Activated CD4-positive, alpha-beta T cell treated with anti-CD3 and anti-CD28 coated beads, Interleukin-2, amount 50 U/mL, for 1 hour (primary cell): ENCODE results near the gene DDX1.
"Not testable (repeated sequence)": the region's sequence is repeated elsewhere in the genome, so short reads cannot be mapped to it uniquely, and the experiment has no call there.

Experiments
- DNase-seq: peaks from one replicate; pipeline ENCODE4 v3.0.0-alpha.2; 2020

DDX1 gene

GRCh38 chr2:15591692-15592463, at the start of gene DDX1:
TSS of gene DDX1 (plus strand) at chr2:15591868. CDS start at chr2:15591934, 66 bp downstream.
- peak; percentile 82 for DNase-seq

- DNase-seq: not testable (repeated sequence)
Measured at GRCh38 chr2:15542269-15542668, 49.4 kb upstream of the DDX1 start.

DNA sequence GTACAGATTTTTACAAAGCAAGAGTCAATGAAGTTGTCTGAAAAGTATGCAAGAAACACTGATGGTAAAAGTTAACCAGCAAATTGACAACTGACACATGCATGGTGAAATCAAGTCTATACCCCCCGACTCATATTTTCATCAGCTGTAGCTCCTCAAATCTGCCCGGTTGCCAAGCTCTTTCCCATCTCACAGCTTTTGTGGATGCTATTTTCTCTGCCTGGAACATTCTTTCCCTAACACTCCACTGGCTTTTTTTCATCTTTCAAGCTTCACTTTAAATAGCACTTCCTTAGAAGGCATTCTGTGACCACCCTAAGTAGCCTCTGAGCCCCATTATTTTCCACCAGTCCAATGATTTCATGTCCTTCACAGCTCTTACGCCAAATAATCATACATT, 48.6 kb upstream of the DDX1 start:
- no peak for DNase-seq

GRCh38 chr2:15543541-15543940, 48.1 kb upstream of the DDX1 start:
- DNase-seq: no peak

DNA sequence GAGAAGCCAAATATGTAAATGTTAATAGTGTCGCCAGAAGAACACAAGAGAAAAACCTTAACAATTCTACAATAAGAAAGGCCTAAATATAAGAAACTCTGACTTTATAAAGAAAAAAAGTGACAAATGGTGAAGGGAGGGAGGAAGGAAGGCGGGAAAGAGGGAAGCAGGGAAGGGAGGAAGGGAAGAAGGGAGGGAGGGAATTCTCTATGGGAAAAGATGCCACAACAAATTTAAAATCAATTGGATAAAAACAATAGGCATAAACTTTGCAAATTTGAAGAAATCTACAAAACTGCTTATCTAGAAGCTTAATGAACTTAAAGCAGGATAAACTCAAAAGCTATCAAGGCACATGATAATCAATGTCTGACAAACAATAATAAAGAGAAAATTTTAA, 47.4 kb upstream of the DDX1 start:
- no peak for DNase-seq

GRCh38 chr2:15546297-15547098, 45.2 kb upstream of the DDX1 start:
- no peak for DNase-seq

GRCh38 chr2:15547115-15547876, 44.4 kb upstream of the DDX1 start:
- no peak for DNase-seq

DNA sequence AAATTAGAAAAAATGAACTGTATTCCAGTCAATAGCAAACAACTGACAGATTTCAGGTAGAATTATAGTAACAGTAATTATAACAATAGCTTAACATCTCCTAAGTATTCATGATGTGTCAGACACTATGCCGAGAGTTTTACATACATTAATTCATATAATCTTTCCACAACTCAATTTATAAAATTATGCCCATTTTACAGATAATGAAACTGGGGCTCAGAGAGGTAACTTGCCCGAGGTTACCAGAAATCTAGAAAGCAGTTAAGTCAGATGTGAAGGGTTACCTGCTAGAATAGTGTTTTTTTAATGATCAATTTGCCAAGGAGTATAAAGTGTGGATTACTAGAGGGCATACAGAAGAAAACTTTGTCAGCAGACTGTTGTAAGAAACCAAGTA, 42.7 kb upstream of the DDX1 start:
- no peak for DNase-seq

- DNase-seq: no peak
Measured at GRCh38 chr2:15553519-15553918, 38.1 kb upstream of the DDX1 start.

DNA sequence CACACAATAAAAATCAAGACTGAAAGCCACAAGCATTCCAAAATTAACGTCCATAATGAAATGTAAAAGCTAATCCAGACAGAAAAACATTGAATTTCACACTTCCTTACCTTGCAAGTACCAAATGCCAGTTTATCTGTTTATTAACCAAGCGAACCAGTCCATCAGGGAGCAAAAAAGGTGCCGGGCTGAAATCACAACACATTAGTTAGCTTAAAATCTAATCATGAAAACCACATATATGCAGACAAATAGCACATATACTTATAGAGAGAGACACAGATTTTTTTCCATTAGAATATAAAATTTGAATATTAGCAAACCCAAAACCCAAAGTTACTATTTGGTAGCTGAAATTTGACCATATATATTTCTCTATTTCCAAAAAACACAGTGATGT, 37.7 kb upstream of the DDX1 start:
- no peak for DNase-seq

GRCh38 chr2:15554525-15555218, 37.0 kb upstream of the DDX1 start:
- no peak for DNase-seq

DNA sequence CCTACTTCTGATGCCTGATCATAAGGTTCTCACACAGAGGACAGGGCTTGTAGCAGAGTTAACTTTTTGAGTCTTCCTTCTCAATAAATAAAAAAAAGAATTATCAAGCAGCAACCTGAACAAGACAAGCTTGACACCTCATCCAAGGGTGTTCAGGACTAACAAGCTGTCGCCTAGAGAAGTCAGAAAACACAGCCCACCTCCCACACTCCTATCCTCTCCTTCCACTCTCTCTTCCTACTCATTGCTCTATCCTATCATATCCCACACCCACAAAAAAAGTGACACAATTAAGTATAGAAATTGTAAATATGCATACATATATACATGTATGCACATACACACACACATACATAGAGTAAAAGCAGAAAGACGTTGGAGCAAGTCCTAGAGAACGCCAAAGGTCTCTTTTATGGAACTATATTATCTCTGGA, 35.9 kb upstream of the DDX1 start:
- DNase-seq: no peak

DNA sequence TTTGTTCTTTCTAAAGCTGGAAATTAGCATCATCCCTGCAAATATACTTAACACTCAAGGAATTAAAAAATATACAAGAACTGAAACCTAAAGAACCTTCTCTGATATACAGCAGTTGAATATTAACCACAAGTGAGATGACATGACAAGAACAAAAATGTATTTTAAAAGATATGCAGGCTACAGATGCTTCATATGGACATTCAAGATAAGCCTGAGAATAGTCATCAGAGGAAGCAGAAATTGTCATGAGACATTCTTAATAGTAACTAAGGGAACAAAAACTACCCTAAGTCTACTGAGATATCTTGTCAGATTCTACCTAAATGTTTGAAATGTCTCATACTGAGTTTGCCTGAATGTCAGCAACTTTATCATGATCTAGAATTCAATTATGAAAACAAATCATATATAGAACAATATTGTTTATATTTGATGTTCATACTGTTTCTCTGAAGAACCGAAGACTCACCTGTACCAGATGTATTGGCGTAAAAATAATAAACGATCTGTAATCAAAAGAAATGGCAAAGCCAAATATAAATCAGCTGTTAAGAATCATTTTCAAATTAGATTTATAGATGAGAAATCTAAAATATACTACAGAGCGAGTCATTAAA, 35.2 kb upstream of the DDX1 start:
- no peak for DNase-seq

GRCh38 chr2:15557887-15558311, 33.8 kb upstream of the DDX1 start:
- no peak for DNase-seq

- DNase-seq: no peak
Measured at GRCh38 chr2:15559379-15560139, 32.1 kb upstream of the DDX1 start.

GRCh38 chr2:15560140-15560987, 31.3 kb upstream of the DDX1 start:
- DNase-seq: no peak

DNA sequence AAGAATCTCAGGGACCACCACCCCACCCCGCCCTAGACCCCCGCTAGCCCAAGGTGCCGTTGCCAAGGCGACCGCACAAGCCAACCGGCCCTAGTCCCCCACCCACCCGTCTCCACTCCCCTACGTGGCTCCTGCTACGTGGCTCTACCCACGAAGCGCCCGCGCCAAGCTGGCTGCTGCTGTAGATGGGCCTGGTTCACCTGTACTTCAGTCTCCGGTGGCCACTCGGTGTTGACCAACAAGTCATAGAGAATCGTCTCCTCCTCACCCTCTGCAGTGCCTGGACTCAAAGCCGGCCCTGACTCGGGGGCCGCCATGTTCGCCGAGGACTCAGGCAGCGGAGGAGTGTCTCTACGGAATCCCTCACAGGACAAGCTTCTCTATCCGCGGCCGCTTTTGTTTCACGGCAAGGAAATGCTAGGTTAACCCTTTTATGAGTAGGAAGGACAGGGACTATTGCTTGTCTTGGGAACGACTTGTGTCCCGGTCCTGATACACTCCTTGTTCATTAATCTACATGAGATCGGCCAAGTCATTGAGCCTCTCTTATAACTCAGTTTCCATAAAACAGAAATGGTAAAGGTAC, 30.6 kb upstream of the DDX1 start, which contains the start of gene NBAS:
Gene NBAS, minus strand, starts transcription at position 347 of the 586 bp plus-strand sequence. Its CDS starts 30 bp downstream, at position 317.
- peak; percentile 70 for DNase-seq

GRCh38 chr2:15561574-15562344, 29.9 kb upstream of the DDX1 start:
- DNase-seq: peak; percentile 10
